ENCODE measurements around the gene GPC6.

DNA sequence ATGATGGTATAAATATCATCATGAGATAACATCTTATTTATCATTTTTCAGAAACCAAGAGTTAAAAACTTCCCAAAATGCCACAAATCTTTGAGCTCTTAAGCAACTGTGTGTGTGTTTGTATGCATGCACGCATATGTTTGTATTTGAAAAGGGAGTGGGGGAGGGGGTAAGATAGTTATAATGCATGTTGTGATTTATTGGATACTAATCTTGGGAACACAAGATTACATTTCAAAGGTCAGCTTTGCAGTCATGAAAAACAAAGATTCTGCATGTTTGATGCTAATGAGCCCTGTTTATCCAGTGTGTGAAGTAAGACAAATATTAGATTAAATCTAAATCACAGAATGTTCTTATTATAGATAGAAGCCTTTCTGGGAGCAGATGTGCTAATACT, 897.0 kb downstream of the GPC6 start:
- TF ChIP-seq, protein P1, sequence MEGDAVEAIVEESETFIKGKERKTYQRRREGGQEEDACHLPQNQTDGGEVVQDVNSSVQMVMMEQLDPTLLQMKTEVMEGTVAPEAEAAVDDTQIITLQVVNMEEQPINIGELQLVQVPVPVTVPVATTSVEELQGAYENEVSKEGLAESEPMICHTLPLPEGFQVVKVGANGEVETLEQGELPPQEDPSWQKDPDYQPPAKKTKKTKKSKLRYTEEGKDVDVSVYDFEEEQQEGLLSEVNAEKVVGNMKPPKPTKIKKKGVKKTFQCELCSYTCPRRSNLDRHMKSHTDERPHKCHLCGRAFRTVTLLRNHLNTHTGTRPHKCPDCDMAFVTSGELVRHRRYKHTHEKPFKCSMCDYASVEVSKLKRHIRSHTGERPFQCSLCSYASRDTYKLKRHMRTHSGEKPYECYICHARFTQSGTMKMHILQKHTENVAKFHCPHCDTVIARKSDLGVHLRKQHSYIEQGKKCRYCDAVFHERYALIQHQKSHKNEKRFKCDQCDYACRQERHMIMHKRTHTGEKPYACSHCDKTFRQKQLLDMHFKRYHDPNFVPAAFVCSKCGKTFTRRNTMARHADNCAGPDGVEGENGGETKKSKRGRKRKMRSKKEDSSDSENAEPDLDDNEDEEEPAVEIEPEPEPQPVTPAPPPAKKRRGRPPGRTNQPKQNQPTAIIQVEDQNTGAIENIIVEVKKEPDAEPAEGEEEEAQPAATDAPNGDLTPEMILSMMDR (conservative IDR thresholded peaks at IDR 0.05) = no peak
- no peak for TF ChIP-seq ZFX (IDR thresholded peaks at IDR 0.05)
